GM18508 (cell line): ENCODE results near the gene HBG2.
"Not testable (repeated sequence)": the region's sequence is repeated elsewhere in the genome, so short reads cannot be mapped to it uniquely, and the experiment has no call there.

Experiments used
- ATAC-seq: cut with Tn5 transposase; IDR thresholded peaks from one replicate; pipeline ENCODE4 v1.9.1; 2021; ENCODE audit warnings: moderate number of reproducible peaks; ENCODE audit not compliant: insufficient read depth, unreplicated experiment

Gene HBG2

DNA sequence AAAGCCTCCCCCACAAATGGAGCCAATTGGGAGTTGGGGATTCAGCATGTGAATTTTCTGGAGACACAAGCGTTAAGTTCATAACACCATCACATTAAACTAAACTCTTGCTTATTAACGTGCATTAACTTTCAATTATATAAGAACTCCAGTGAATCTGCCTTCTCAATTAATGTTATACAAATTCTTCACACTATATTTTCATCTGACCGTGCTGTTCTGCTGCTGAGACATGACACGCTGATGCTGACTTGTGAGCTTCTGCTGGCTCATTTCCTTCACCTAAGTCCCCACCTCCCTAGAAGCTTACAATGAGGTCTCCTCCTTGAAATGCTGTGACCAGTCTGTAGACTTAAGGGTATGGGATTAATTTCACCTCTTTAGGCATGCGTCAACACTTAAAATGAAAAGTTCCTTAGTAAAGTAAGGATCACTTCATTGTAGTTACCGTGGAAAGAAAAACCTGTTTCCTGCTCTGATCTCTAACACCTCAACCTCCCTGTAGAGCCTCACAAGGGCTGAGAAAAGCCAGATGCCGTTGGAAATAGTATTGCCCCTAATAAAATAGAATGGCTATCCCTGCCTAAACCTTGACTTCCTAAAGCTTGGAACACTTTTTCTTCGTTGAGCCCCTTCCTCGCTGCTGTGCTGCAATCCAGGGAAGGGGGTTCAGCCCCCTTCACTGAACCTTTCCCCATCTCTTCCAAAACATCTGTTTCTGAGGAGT, 2.2 kb downstream of the HBG2 start:
- no peak for ATAC-seq

- no peak for ATAC-seq
Observed at GRCh38 chr11:5251746-5252145, 2.8 kb downstream of the HBG2 start.

DNA sequence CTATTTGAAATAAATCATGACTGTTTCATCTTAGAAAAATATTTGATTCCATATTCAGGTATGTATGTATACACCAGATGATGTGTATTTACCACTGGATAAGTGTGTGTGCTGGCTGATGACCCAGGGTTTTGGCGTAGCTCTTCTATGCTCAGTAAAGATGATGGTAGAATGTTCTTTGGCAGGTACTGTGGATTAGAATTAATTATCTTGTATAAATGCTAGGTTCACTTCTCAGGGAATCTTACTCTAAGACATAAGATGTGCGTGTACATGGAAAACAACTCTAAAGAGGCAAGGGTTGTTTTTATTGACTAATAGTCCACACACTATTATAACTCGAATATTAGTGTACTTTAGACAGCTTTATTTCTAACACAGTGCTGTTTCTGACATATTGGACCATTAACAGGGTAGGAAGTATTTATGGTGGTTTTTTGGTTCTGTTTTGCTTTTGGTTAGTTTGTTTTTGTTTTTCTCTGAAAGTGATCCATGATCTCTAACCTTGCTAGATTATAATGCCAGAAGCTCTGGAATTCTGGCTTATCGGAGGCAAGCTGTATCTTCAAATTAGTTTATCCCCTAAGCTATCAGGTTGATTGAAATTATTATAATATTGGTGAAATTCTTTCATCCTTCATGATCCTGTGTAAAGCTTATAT, 3.9 kb downstream of the HBG2 start:
- no peak for ATAC-seq

GRCh38 chr11:5249807-5250396, 4.7 kb downstream of the HBG2 start, which contains the start of gene HBG1:
Gene HBG1, minus strand, starts transcription at chr11:5249857. Its CDS starts 53 bp downstream, at chr11:5249804.
- not testable (repeated sequence) for ATAC-seq

- ATAC-seq = not testable (repeated sequence)
Observed at GRCh38 chr11:5248498-5248897, 6.1 kb downstream of the HBG2 start.

DNA sequence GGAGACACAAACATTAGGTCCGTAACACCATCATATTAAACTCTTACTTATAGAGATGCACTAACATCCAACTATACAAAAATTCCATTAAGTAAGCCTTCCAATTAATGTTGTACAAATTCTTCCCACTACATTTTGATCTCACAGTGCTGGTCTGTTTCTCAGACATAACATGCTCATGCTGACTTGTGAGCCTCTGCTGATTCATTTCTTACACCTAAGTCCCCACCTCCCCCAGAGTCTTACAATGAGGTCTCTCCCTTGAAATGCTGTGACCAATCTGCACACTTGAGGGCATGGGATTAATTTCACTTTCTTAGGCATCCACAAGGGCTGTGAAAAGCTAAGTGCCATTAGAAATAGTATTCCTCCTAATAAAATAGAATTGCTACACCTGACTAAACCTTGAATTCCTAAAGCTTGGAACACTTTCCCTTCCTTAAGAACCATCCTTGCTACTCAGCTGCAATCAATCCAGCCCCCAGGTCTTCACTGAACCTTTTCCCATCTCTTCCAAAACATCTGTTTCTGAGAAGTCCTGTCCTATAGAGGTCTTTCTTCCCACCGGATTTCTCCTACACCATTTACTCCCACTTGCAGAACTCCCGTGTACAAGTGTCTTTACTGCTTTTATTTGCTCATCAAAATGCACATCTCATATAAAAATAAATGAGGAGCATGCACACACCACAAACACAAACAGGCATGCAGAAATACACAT, 6.9 kb downstream of the HBG2 start:
- no peak for ATAC-seq

DNA sequence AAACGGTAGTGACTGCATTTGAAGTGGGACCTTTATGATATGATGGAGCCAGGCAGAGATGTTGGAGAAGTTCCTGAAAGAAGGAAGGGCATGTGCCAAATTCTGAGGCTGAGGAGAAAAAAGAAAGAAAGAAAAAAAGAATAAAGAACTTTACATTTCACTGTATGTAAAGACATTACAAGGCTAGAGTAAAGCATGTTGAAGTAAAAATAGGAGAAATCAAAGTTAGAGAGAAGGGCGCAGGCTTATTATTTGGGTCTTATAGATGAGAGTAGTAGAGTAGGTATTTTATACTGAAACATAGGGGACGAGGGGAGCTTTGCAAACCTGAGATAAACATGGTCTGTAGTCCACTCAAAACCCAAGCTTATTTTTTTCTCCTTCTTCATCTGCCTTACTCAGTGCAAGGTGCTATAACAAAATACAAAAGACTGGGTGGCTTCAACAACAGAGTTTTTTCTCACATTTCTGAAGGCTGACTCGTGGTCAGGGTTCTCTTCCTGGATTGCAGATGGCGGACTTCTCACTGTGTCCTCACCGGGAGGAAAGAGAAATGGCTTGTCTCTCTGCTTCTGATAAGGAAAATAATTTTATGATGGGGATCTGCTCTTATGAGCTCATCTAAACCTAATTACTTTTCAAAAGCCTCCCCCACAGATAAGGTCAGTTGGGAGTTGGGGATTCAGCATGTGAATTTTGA, 7.7 kb downstream of the HBG2 start:
- no peak for ATAC-seq

GRCh38 chr11:5245155-5245554, 9.4 kb downstream of the HBG2 start:
- ATAC-seq = no peak

- ATAC-seq = no peak
Observed at GRCh38 chr11:5243816-5244180, 10.8 kb downstream of the HBG2 start.

DNA sequence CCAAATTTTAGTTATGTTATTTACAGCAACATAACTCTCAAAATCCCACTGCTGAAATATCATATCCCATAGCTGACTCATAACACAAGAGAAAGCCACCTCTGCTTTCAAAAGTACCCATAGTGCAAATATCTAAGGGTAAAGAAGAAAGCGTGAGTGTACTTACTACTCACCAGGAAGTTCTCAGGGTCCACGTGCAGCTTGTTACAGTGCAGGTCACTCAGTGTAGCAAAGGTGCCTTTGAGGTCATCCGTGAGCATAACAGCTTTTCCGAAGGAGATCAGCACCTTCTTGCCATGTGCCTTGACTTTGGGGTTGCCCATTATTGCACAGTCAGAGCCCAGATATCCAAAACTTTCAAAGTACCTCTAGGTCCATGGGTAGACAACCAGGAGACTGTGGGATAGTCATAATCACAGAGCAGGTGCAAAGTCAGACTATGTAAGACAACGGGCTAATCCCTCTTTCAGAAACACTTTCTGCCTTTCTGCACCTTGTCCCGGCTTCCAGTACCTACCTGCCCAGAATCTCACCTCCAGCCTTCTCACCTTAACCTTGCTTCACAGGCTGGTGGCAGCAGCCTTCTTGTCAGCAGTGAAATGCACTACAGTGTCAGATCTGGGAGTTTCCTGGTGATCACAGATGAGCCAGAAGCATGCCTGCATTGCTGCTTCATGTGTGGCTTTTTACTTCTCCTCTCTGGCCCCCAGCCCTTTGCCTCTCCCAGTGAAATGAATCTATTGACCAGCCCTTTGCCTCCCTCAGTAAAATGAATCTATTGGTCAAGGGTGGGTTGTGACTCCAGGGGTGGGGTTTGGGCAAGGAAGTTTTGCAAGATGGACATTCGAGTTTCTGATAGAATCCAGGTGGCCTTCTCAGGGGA, 11.4 kb downstream of the HBG2 start:
- ATAC-seq = no peak

- ATAC-seq = no peak
Observed at GRCh38 chr11:5242208-5242607, 12.4 kb downstream of the HBG2 start.

DNA sequence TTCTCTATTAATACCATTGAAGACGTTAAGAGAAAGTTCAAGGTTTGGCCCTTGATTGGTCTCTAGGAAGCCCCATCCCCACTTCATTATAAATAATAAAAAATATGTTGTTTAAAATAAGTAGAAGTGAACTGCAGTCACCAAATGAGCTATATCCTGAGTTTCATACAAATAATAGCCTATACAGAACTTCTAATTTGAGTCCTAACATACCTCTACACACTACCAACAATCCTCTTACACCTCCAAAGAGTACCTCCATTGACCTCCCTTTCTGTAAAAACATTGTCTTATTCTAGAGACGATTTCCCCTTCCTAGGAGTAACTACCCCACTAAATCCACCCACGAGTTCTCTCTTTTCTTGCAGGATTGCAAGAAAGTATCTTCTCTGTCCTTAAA, 13.1 kb downstream of the HBG2 start:
- ATAC-seq = no peak

DNA sequence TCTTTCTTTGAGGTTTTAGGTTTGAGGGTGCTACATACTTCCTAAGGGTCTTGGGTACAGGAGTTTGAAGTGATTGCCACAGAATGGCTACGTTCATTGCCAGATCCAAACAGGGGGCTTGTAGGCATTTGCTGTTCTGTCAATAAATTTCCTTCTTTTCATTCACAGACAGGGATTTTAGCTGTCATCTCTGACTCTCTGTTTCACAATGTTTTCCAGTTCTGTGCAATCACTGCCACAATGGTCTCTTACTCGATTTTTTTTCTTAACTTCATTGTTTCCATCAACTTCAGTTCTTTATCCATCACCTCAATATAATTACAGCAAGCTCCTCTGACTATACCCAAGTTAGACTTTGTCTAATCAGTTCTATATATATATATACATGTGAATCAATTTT, 14.1 kb downstream of the HBG2 start:
- ATAC-seq = no peak

DNA sequence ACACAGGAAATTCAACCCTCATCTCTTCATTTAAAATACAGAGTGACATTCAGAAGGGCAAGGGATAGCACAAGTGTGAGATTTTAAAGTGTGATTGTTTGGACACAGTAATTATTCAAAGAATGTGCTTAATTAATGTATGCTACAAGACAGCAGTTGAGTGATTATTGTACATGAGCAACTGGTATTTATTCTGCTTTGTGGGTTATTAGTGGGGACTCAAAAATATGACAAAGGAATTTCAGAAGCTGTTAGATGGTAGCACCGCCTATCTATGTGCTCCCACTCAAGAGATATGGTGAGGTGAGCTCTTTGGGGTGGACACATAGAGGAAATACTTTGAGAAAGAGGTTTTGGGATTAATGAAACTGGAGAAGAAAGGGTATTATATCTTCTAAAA, 14.5 kb downstream of the HBG2 start:
- no peak for ATAC-seq

GRCh38 chr11:5239046-5239445, 15.5 kb downstream of the HBG2 start:
- no peak for ATAC-seq

GRCh38 chr11:5238486-5238885, 16.1 kb downstream of the HBG2 start:
- ATAC-seq = no peak

DNA sequence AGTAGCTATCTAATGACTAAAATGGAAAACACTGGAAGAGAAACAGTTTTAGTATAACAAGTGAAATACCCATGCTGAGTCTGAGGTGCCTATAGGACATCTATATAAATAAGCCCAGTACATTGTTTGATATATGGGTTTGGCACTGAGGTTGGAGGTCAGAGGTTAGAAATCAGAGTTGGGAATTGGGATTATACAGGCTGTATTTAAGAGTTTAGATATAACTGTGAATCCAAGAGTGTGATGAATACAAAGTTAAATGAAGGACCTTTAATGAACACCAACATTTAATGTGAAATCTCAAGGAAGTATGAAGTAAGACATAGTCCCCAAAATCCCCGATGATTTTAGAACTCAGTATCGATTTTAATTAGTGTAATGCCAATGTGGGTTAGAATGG, 17.2 kb downstream of the HBG2 start:
- ATAC-seq = no peak

DNA sequence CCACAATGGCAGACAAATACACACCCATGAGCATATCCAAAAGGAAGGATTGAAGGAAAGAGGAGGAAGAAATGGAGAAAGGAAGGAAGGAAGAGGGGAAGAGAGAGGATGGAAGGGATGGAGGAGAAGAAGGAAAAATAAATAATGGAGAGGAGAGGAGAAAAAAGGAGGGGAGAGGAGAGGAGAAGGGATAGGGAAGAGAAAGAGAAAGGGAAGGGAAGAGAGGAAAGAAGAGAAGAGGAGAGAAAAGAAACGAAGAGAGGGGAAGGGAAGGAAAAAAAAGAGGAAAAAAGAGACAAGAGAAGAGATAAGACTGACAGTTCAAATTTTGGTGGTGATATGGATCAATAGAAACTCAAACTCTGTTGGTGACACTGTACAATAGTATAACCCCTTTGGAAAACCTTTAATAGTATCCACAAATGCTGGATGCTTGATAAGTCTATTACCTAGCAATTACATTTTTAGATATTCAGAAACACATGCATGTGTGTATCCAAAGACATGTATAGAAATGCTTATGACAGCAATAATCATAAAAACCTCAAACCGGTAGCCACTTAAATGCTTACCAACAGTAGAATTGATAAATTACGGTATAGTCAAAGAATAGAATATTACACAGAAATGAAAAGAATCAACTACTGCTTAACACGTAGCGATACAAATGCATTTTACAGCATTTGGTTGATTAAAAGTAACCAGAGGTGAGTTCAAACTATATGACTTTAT, 19.1 kb downstream of the HBG2 start:
- no peak for ATAC-seq

DNA sequence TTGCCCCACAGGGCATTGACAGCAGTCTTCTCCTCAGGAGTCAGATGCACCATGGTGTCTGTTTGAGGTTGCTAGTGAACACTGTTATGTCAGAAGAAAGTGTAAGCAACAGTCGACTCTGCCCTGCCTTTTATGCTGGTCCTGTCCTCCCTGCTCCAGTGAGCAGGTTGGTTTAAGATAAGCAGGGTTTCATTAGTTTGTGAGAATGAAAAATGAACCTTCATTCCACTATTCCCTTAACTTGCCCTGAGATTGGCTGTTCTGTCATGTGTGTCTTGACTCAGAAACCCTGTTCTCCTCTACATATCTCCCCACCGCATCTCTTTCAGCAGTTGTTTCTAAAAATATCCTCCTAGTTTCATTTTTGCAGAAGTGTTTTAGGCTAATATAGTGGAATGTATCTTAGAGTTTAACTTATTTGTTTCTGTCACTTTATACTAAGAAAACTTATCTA, 20.2 kb downstream of the HBG2 start, which contains the start of gene HBD:
Gene HBD (minus strand): TSS at position 103 of the 454 bp plus-strand sequence. CDS start 50 bp downstream, at position 53.
- ATAC-seq = peak; percentile 67
